SK-N-SH treated with all-trans-retinoic acid at 6 μM for 48 hours (cell line): Measurements from ENCODE around the gene SYNDIG1.

ENCODE experiments used
- ATAC-seq: fragments of 200-7000 bp; cut with Tn5 transposase; 3 replicates; pipeline ENCODE4 v1.9.1; 2020; ENCODE audit warnings: mild to moderate bottlenecking, moderate library complexity
- ARNTL ChIP-seq: fragments of 450-650 bp; formaldehyde crosslinking; IDR thresholded peaks from 2 replicates; pipeline ENCODE4 v1.5.0; 2020; ENCODE audit warnings: low read depth, mild to moderate bottlenecking, moderate library complexity, borderline replicate concordance
- CREB5 ChIP-seq: fragments of 250-450 bp; sonication (Bioruptor Pico); IDR thresholded peaks from 2 replicates; pipeline ENCODE4 v1.5.1; 2020; ENCODE audit warnings: low read depth, mild to moderate bottlenecking, moderate library complexity
- CSDC2 ChIP-seq: fragments of 250-450 bp; sonication (Bioruptor Pico); IDR thresholded peaks from 2 replicates; pipeline ENCODE4 v1.5.0; 2020; ENCODE audit warnings: mild to moderate bottlenecking, moderate library complexity
- CSRNP3 ChIP-seq: fragments of 250-450 bp; sonication (Bioruptor Pico); IDR thresholded peaks from 2 replicates; pipeline ENCODE4 v1.5.1; 2021; ENCODE audit warnings: mild to moderate bottlenecking, moderate library complexity
- GLIS3 ChIP-seq: fragments of 250-450 bp; sonication (Bioruptor Pico); IDR thresholded peaks from 2 replicates; pipeline ENCODE4 v1.5.0; 2020; ENCODE audit warnings: mild to moderate bottlenecking, moderate library complexity
- ISL1 ChIP-seq: fragments of 250-450 bp; sonication (Bioruptor Pico); IDR thresholded peaks from 2 replicates; pipeline ENCODE4 v2.1.2; 2022; ENCODE audit warnings: mild to moderate bottlenecking, moderate library complexity
- OSR1 ChIP-seq: fragments of 250-450 bp; sonication (Bioruptor Pico); IDR thresholded peaks from 2 replicates; pipeline ENCODE4 v1.8.0; 2022; ENCODE audit warnings: moderate library complexity, mild to moderate bottlenecking, inconsistent platforms
- PPARA ChIP-seq: fragments of 250-450 bp; sonication (Bioruptor Pico); IDR thresholded peaks from 2 replicates; pipeline ENCODE4 v1.5.0; 2020; ENCODE audit warnings: mild to moderate bottlenecking, borderline replicate concordance
- RARB ChIP-seq: fragments of 250-450 bp; sonication (Bioruptor Pico); IDR thresholded peaks from 2 replicates; pipeline ENCODE4 v1.8.0; 2021; ENCODE audit warnings: mild to moderate bottlenecking, moderate library complexity
- SNAI2 ChIP-seq: fragments of 250-450 bp; sonication (Bioruptor Pico); IDR thresholded peaks from 2 replicates; pipeline ENCODE4 v1.5.0; 2020; ENCODE audit warnings: mild to moderate bottlenecking, moderate library complexity
- TCF4 ChIP-seq: fragments of 250-450 bp; sonication (Bioruptor Pico); IDR thresholded peaks from 2 replicates; pipeline ENCODE4 v1.8.0; 2021; ENCODE audit warnings: mild to moderate bottlenecking, moderate library complexity, borderline replicate concordance
- TOX ChIP-seq: fragments of 250-450 bp; sonication (Bioruptor Pico); IDR thresholded peaks from 2 replicates; pipeline ENCODE4 v1.8.0; 2021; ENCODE audit warnings: mild to moderate bottlenecking, moderate library complexity, borderline replicate concordance
- TSHZ2 ChIP-seq: fragments of 250-450 bp; sonication (Bioruptor Pico); IDR thresholded peaks from 2 replicates; pipeline ENCODE4 v1.5.0; 2020; ENCODE audit warnings: mild to moderate bottlenecking, moderate library complexity
- ZC3H10 ChIP-seq: fragments of 250-450 bp; sonication (Bioruptor Pico); IDR thresholded peaks from 2 replicates; pipeline ENCODE4 v1.5.1; 2021; ENCODE audit warnings: mild to moderate bottlenecking, moderate library complexity
- ZFP30 ChIP-seq: fragments of 450-650 bp; formaldehyde crosslinking; IDR thresholded peaks from 2 replicates; pipeline ENCODE4 v1.5.0; 2022; ENCODE audit warnings: mild to moderate bottlenecking, moderate library complexity

Gene SYNDIG1

GRCh38 chr20:24659835-24660234 lies 190.4 kb downstream of the SYNDIG1 start (continued):
- TF ChIP-seq TSHZ2 (CRISPR knock-in tag) (no peak), PPARA (CRISPR knock-in tag) (no peak), CREB5 (no peak), OSR1 (CRISPR knock-in tag) (no peak), ZFP30 (CRISPR knock-in tag) (no peak), TCF4 (CRISPR knock-in tag) (no peak), TOX (no peak)

GRCh38 chr20:24660651-24661050 lies 191.2 kb downstream of the SYNDIG1 start:
- no peak for TF ChIP-seq GLIS3 (CRISPR knock-in tag)
- TF ChIP-seq ISL1 (CRISPR knock-in tag): no peak
- TF ChIP-seq PPARA (CRISPR knock-in tag): no peak
- TF ChIP-seq SNAI2 (CRISPR knock-in tag): no peak
- TF ChIP-seq TSHZ2 (CRISPR knock-in tag): no peak
- TF ChIP-seq OSR1 (CRISPR knock-in tag): no peak
- no peak for TF ChIP-seq ZC3H10 (CRISPR knock-in tag)
- TF ChIP-seq CREB5: no peak
- no peak for TF ChIP-seq CSDC2 (CRISPR knock-in tag)
- no peak for TF ChIP-seq CSRNP3
- TF ChIP-seq ARNTL (CRISPR knock-in tag): no peak
- no peak for ATAC-seq

GRCh38 chr20:24661255-24661654 lies 191.8 kb downstream of the SYNDIG1 start:
- no peak for ATAC-seq

More at GRCh38 chr20:24661255-24661654, 191.8 kb downstream of the SYNDIG1 start:
- no peak for TF ChIP-seq RARB (CRISPR knock-in tag)
- no peak for TF ChIP-seq TOX
- TF ChIP-seq TSHZ2 (CRISPR knock-in tag): no peak
